Measurements from ENCODE around the gene DOCK1.

DOCK1 gene

DNA sequence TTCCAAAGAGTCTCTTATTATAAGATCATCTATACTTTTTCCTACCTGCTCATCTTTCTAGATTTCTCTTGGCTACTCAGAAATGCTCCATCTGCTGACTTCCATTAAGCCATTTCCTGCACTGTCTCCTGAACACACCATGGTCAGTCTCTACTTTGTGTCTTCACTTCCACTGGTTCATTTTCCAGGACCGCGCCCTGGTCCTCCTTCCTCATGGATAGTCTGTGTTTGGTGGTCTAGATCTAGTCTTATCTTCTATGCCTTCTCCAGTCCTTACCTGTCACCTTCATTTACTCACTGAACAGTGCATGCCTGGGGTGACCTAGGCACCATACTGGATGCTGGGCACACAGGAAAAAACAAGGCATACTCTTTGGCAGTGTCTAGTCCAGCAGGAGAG, 279.4 kb downstream of the DOCK1 start:
- DNase-seq = no peak

- no peak for DNase-seq
These were observed 281.6 kb downstream of the DOCK1 start for GRCh38 chr10:127186813-127187212.

DNA sequence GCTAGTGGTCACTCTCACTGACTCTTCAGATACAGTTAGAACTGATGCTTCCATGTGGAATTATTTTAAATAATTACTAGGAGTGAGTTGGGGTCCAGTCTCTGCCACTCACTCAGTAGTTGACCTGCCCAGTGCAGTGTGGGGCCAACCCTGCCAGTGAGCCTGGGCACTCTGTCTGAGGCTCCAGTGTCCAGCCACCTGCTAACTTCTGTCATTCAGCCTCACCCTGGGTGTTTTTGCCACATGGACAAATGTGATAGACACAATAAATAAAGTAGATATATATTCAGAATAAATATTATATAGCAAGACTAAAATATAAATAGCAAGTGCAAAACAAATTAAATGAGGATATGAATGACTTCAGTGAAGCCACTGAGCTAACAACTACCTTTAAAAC, 284.0 kb downstream of the DOCK1 start:
- DNase-seq = no peak

DNA sequence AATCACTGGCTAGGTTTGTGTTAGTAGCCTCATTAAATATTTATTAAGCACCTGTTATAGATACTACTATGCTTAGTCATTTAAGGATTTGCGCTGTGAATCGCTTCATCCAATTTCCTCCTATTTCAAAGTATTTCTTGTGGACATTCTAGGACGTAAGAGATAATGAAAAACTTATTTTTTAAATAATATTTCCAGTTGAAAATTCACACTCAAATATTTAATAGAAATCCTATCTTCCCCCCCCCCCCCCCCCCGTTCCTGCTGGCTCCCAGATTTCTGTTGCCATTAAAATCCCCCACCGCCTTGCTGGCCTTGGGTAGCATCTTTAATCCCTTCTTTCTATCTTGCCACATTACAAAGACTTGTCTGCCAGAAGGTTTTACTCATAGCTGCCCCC, 285.2 kb downstream of the DOCK1 start:
- DNase-seq = no peak

GRCh38 chr10:127193125-127193524, 287.9 kb downstream of the DOCK1 start:
- no peak for DNase-seq

DNA sequence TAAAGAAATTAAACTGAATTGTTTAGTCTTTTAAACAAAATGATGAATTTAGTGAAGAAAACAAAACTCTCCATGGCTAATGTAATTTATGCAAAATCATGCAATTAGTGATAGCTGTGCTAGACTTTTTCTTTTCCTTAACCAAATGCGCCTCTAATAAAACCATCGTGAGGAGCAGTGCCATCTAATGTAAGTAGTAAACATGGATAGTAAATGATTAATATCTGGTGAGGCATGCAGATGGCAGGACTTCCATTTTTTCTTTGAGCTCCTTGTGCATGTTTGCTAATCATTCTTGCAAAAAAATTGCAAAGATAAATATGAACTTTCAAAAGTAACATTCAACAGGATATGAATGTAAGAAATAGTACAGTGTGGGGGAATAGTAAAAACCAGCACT, 288.9 kb downstream of the DOCK1 start:
- DNase-seq = no peak

DNA sequence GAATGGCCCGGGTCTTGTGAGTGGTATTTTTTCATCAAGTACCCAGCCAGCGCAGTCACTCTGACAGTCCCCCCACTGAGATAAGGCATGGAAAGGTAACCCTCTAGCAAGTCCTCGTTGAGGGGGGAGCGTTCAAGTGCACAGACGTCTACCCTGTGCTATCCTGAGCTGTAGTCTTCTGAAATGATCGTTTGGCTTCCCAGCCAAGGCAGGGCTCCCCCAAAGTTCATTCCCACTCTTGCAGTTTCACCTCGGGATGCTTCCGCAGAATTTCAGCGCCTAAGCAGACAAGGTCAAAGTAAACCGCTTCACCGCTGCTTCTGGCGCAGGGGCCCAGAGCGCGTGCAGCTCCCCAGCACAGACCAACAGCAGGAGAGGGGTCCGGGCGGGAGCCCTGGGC, 289.4 kb downstream of the DOCK1 start:
- no peak for DNase-seq

DNA sequence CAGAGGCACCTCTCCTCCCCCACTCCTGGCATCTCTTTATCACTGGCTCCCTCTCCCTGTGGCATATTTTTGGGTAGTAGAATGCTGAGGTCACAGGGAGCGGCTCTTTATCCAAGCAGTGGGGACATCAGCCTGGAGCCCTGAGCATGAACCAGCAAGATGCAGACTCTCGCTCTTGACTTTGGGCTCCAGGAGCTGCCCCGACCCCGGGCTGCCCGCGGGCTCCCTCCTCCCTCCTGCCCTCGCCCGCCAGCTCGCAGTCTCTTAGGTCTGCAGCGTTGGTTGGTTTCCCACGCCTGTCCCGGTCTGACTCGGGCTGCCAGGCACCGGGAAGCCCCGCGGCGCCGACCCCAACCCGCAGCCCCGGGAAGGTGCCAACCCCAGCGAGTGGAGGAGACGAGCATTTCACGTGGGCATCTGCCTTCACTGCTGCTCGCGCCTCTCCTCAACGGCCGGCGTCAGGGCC, 289.8 kb downstream of the DOCK1 start:
- DNase-seq = peak in 4 of 14 donors; percentile 5 to 23 (median 15)

DNA sequence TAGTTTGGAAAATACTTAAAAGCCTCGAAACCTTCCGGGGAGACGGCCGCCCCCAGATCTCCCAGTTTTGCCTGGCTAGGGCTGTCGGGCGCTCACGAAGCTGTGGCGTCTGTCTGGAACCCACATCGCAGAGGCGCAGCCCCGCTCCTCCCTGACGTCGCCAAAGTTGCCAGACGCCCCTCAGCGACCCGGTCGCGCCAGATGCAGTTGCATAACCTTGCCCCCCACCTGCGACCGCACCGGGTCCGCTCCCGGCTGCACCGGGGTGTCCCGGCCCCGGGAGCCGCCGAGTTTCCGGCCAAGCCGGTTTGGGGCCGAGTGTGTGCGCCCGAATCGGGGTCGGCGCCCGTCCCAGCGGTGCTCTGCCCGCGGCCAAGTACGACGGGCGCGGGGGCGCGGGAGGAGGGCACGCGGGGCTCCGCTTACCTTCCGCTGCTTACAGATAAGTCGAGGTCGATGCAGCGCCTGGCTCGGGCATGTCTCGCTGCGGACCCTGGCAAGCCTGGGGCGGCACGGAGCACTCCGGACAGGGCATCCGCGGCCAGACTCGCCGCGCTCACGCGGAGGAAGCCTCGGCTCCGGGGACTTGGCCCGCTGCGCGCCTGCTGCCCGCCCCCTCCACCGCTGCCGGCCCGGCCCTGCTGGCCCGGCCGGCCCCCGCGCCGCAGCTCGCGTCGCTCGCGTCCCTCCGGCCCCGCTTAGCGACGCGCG, 290.5 kb downstream of the DOCK1 start:
- DNase-seq = peak in 2 of 14 donors; percentile 9 to 42

GRCh38 chr10:127196282-127197153, 291.3 kb downstream of the DOCK1 start, which contains the start of gene INSYN2A:
TSS of gene INSYN2A (minus strand) at chr10:127196591. CDS start at chr10:127176395, 20,196 bp downstream.
- peak in 6 of 14 donors; percentile 3 to 57 (median 42) for DNase-seq

DNA sequence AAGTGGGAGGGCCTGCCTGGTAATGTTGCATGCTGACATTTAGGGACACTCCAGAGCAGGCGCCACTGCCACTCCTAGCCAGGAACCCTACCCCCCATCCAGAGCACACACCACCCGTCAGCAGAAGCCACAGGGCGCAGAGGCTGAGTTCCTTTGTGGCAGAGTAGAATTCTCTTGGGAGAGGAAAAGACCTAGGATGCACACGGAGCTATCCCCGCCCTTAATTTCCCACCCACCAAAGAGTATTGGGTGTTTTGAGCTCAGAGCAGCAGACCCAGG, 291.9 kb downstream of the DOCK1 start:
- no peak for DNase-seq

DNA sequence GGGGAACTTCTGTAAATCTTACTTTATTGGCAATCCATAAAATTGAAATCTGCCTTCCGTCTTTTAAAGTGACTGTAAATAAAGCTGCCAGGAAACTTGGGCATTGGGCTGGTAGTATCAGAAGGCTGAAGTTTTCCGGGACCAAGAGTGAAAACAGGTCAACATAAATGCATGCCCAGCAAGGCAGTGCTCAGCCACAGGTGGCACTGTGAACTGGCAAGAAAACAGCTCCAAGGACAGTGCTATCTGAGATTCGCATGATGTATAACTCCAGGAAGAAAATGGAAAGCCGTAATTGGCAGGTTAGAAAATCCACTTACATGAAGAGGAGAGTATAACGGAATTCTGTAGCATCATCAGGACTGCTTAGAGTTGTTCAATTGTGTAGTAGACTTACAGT, 293.1 kb downstream of the DOCK1 start:
- DNase-seq = no peak

GRCh38 chr10:127198721-127199120, 293.5 kb downstream of the DOCK1 start:
- no peak for DNase-seq

- DNase-seq = no peak
These were observed 295.4 kb downstream of the DOCK1 start for GRCh38 chr10:127200646-127201045.

DNA sequence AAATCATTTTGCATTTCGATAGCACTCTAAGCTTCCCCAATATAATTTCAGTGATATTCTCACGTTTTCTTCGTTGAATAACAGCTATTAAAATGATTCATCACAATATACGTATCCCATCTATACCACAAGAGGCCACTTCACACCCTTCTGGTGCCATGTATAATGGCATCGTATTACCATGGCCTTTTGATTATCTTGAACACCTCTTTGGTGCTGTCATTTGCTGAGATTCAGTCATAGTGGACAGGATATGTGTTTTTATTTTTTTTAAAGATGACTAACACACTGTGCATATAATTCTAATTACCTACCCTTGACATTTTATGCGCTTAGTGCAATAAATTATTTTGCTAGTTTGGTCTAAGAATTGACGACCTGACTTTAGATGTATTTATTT, 297.8 kb downstream of the DOCK1 start:
- no peak for DNase-seq

DNA sequence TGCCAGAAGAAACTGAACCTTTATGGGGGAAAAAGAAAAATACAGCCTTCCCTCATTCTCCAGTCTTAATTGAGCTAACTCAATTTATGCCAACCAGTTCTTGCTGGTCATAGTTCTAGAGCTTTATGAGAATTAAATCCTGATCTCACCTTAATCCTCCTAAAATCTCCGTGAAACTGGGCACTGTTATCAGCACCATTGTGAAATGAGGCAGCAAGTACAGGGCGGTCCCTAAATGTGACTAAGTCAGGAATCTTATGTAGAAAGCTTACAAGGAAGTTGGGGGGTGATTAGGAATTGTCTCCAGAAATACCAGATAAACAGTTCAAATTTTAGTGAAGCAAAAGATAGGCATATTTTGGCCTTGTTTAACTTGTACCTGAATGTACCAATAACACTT, 301.9 kb downstream of the DOCK1 start:
- DNase-seq = no peak

- no peak for DNase-seq
These were observed 305.8 kb downstream of the DOCK1 start for GRCh38 chr10:127210936-127211466.

GRCh38 chr10:127215866-127216265, 310.6 kb downstream of the DOCK1 start:
- no peak for DNase-seq

GRCh38 chr10:127216274-127216673, 311.0 kb downstream of the DOCK1 start:
- DNase-seq = no peak

- DNase-seq = no peak
These were observed 311.6 kb downstream of the DOCK1 start for GRCh38 chr10:127216786-127217185.

DNA sequence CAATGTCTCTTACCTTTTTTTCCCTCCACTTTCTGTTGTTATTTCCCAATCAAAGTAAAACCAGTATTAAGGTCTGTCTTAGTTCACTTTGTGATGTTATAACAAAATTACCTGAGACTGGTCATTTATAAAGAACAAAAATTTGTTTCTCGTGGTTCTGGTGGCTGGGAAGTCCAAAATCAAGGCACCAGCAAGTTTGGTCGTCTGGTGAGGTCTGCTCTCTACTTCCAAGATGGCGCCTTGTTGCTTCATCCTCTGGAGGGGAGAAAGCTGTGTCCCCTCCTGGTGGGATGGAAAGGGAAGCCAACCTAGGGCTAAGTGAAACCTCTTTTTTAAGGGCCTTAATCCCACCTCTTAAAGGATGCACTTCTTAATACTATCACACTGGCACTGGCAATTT, 313.4 kb downstream of the DOCK1 start:
- no peak for DNase-seq

- no peak for DNase-seq
These were observed 316.1 kb downstream of the DOCK1 start for GRCh38 chr10:127221281-127221680.

DNA sequence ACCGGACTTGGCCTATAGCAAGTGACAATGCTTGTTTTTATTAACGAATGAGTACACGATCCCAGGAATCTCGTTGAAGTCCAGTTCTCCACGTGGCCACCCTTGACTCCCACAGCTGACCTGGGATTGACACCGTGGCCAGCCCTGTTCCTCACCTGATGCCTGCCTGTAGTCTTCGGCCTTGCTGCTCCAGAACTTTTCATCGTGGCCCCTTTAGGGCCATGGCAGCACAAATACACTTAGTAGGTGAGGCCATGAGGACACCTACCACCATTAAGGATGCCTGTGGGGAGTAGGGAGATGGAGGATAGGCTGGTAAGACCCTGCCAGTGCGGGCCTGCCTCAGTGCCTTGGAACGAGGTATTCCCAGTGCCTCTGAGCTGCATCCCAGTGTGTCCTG, 321.8 kb downstream of the DOCK1 start:
- DNase-seq = no peak

DNA sequence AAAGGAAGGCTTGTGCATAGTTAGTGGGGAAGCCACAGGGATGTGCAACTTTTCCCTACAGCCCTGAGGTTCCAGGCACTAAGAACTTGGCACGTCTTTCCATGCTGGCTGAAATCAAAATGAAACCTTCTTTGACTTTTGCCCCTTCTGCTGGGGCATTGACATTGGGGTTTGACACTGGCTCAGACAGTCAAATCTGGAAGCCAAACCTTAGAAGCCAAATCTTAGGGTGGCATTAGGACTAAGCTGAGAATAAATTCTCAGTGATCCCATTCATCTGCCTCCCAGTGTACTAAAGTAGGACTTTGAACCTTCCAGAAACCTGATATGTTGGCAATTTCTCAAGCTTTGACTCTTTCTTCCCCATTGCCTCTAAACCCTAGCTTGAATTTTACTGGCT, 322.4 kb downstream of the DOCK1 start:
- DNase-seq = no peak
